Activated naive CD8-positive, alpha-beta T cell treated with anti-CD3 and anti-CD28 coated beads, Interleukin-2, amount 10 ng/mL, durations not matched to agents 7 days and 5 days (primary cell): ENCODE results near the gene PDE3B. TPM values are rescaled to one million over a fixed set of nuclear protein-coding genes. Genes with fewer than 3 reads are reported as not detected.
"Not testable (repeated sequence)": the region's sequence is repeated elsewhere in the genome, so short reads cannot be mapped to it uniquely, and the experiment has no call there.

Experiments used
- ATAC-seq: fragments of 150-1000 bp; cut with Tn5 transposase; one replicate; pipeline ENCODE4 v1.10.0; 2021; ENCODE audit warnings: low read depth, moderate library complexity
- POLR2A ChIA-PET: fragments of 350-600 bp; sonication (Branson Sonifier 250); formaldehyde crosslinking; loops from one replicate; lab custom pipeline; 2021; ENCODE audit warnings: antibody characterized with exemption; lab: Charles Lee
- DNase-seq: peaks from one replicate; pipeline ENCODE4 v3.0.0; 2021
- H3K27ac Mint-ChIP-seq: one replicate; pipeline ENCODE4 v1.8.0; 2022; ENCODE audit warnings: mild to moderate bottlenecking, mixed read lengths
- H3K27me3 Mint-ChIP-seq: one replicate; pipeline ENCODE4 v1.8.0; 2022; ENCODE audit warnings: mild to moderate bottlenecking, moderate library complexity, mixed read lengths
- H3K36me3 Mint-ChIP-seq: one replicate; pipeline ENCODE4 v1.8.0; 2021; ENCODE audit warnings: mild to moderate bottlenecking, mixed read lengths
- H3K4me1 Mint-ChIP-seq: one replicate; pipeline ENCODE4 v1.8.0; 2021; ENCODE audit warnings: mixed read lengths
- H3K4me3 Mint-ChIP-seq: one replicate; pipeline ENCODE4 v1.8.0; 2022; ENCODE audit warnings: mild to moderate bottlenecking, moderate library complexity, mixed read lengths
- H3K9me3 Mint-ChIP-seq: one replicate; pipeline ENCODE4 v1.8.0; 2021; ENCODE audit warnings: mixed read lengths
- total RNA-seq, 2 experiments: library from RNA; stranded (reverse); gene quantifications; one replicate each; pipeline ENCODE4 v1.2.3, GENCODE V29; 2021

PDE3B gene
- total RNA-seq, 2 experiments from 2014 or later: 117 to 125 TPM

- H3K27me3 Mint-ChIP-seq: no peaks in the 10 kb centered on the region
- peaks cover 32% of the 10 kb centered on the region for H3K4me1 Mint-ChIP-seq
- DNase-seq (no peak), ATAC-seq (no peak)
- H3K4me3 Mint-ChIP-seq: peak overlapping the region; percentile 65
- POLR2A ChIA-PET: interaction anchor here (2.1 kb wide), 1 partner anchor 18 kb away, joined by 8 read pairs; the partner anchor contains the start of gene PDE3B
- peak overlapping the region; percentile 75 for H3K27ac Mint-ChIP-seq
- H3K9me3 Mint-ChIP-seq: peaks cover 3% of the 10 kb centered on the region
- peaks cover 54% of the 10 kb centered on the region for H3K36me3 Mint-ChIP-seq
Observed at GRCh38 chr11:14625586-14626205, 17.9 kb upstream of the PDE3B start.

DNA sequence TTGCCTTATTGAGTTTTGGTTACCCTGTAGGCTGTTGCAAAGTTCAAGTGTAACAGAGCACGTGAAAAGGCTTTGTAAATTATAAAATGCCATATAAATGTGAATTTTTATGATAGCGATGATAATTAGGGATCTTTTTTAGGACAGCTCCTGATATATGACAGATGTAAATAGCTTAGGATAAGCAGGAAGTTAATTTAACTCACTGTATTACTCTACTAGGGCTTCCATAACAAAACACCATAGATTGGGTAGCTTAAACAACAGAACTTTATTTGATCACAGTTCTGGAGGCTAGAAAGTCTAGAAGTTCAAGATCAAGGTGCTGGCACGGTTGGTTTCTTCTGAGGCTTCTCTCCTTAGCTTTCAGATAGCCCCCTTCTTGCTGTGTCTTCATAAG, 17.0 kb upstream of the PDE3B start:
- H3K27me3 Mint-ChIP-seq: no peaks in the 10 kb centered on the region
- peak overlapping the region; percentile 75 for H3K27ac Mint-ChIP-seq
- peaks cover 32% of the 10 kb centered on the region for H3K4me1 Mint-ChIP-seq
- POLR2A ChIA-PET: interaction anchor here (2.1 kb wide), 1 partner anchor 17 kb away, joined by 8 read pairs; the partner anchor contains the start of gene PDE3B
- DNase-seq (no peak), ATAC-seq (no peak)
- peaks cover 55% of the 10 kb centered on the region for H3K36me3 Mint-ChIP-seq
- peaks cover 3% of the 10 kb centered on the region for H3K9me3 Mint-ChIP-seq
- no peak overlapping the region for H3K4me3 Mint-ChIP-seq

DNA sequence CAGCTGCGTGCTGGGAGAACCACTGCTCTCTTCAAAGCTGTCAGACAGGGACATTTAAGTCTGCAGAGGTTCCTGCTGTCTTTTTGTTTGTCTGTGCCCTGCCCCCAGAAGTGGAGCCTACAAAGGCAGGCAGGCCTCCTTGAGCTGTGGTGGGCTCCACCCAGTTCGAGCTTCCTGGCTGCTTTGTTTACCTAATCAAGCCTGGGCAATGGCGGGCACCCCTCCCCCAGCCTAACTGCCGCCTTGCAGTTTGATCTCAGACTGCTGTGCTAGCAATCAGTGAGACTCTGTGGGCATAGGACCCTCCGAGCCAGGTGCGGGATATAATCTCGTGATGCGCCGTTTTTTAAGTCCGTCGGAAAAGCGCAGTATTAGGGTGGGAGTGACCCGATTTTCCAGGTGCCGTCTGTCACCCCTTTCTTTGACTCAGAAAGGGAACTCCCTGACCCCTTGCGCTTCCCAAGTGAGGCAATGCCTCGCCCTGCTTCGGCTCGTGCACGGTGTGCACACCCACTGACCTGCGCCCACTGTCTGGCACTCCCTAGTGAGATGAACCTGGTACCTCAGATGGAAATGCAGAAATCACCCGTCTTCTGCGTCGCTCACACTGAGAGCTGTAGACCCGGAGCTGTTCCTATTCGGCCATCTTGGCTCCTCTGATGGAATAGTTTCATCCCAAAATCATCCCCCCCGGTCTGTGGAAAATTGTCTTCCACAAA, 9.9 kb upstream of the PDE3B start:
- POLR2A ChIA-PET: interaction anchor here (1.7 kb wide), 1 partner anchor 11 kb away, joined by 4 read pairs; no protein-coding TSS in a partner anchor
- Mint-ChIP-seq H3K4me3 (peak overlapping the region; percentile 10), H3K4me1 (peaks cover 33% of the 10 kb centered on the region), H3K36me3 (peaks cover 42% of the 10 kb centered on the region)
- not testable (repeated sequence) for H3K9me3 Mint-ChIP-seq, ATAC-seq, H3K27ac Mint-ChIP-seq, H3K27me3 Mint-ChIP-seq
- DNase-seq: peak; percentile 49

DNA sequence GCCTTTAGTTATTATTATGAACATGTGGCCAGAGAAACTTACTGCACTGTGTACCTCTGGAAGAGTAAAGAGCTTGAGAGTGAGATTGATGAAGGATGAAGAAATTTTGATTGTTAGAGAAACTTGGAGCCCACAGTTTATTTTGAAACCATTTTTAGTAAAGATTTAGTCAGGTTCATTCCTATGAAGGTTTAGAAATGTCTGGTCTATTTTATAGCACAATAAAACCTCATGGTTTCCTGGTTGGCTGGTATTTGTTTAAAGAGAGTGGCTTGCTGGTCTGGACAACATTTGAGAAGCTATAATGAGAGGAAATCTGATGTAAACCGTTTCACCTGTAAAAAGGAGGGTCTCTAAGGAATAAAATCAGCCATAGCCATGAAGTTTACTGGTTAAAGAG, 8.8 kb upstream of the PDE3B start:
- Mint-ChIP-seq H3K36me3 (peaks cover 46% of the 10 kb centered on the region), H3K4me3 (no peak overlapping the region), H3K27ac (peak overlapping the region; percentile 70)

DNA sequence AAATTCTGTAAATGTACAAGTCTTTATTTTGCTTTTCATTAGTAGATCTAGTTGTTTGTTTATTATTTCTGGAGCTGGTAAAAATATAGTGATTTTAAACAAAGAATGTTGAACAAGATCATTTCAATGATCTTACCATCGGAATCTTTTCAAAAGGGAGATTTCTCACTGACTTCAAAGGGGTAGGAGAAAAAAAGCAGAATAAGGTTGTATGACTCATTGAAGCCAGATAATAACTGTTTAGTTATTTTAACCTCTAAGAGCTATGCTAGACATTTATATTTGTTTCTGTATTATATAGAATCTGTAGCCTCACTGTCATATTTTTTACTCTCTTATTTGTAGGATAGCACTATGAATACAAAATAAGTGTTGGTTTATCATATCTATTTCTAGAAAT, 8.1 kb upstream of the PDE3B start:
- peaks cover 46% of the 10 kb centered on the region for H3K36me3 Mint-ChIP-seq
- peaks cover 43% of the 10 kb centered on the region for H3K4me1 Mint-ChIP-seq
- H3K27me3 Mint-ChIP-seq: no peaks in the 10 kb centered on the region
- peaks cover 6% of the 10 kb centered on the region for H3K9me3 Mint-ChIP-seq
- peak overlapping the region; percentile 17 for H3K4me3 Mint-ChIP-seq
- DNase-seq (no peak), ATAC-seq (no peak)
- POLR2A ChIA-PET: interaction anchor here (0.6 to 0.8 kb wide), 2 partner anchors 57 to 126 kb away, joined by 3 to 4 read pairs; no protein-coding TSS in a partner anchor
- peak overlapping the region; percentile 65 for H3K27ac Mint-ChIP-seq

More for the DNA sequence above, 8.8 kb upstream of the PDE3B start:
- Mint-ChIP-seq H3K9me3 (peaks cover 6% of the 10 kb centered on the region), H3K27me3 (no peaks in the 10 kb centered on the region), H3K4me1 (peaks cover 39% of the 10 kb centered on the region)
- POLR2A ChIA-PET: interaction anchor here (0.7 to 1.7 kb wide), 4 partner anchors 10 to 73 kb away, joined by 3 to 4 read pairs (median 4); no protein-coding TSS in a partner anchor
- no peak for ATAC-seq
- DNase-seq: no peak

- DNase-seq: no peak
- H3K4me3 Mint-ChIP-seq: peak overlapping the region; percentile 47
- peaks cover 48% of the 10 kb centered on the region for H3K4me1 Mint-ChIP-seq
- peak; percentile 53 for ATAC-seq
- H3K36me3 Mint-ChIP-seq: peaks cover 44% of the 10 kb centered on the region
- peaks cover 6% of the 10 kb centered on the region for H3K9me3 Mint-ChIP-seq
- H3K27me3 Mint-ChIP-seq: no peaks in the 10 kb centered on the region
- H3K27ac Mint-ChIP-seq: peak overlapping the region; percentile 62
- POLR2A ChIA-PET: interaction anchor here (1.0 kb wide), 1 partner anchor 58 kb away, joined by 3 read pairs; no protein-coding TSS in a partner anchor
Observed at GRCh38 chr11:14636119-14636518, 7.5 kb upstream of the PDE3B start.

DNA sequence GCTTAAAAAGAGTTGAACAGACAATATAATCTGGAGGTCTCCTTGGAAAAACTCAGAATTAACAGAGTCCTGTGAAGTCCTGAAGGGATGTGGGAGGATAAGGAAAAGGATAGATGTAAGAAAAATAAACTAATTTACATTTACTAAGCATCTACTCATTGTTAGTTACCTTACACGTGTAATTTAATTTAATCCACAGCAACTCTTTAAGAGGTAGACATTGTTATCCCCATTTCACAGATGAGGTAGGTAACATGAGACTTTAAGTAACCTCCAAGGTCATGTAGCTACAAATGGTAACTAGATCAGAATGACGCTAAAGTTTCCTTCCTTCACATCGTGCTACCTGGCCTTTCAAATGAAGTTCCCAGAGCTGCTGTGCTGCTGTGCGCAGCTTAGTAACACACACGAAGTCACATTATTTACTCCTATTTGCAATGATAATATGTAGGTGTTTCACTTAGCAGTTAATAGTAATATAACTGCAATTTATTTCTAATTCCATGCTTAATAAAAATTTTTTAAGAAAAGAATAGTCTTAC, 5.7 kb upstream of the PDE3B start:
- H3K27me3 Mint-ChIP-seq: no peaks in the 10 kb centered on the region
- peaks cover 42% of the 10 kb centered on the region for H3K36me3 Mint-ChIP-seq
- H3K4me1 Mint-ChIP-seq: peaks cover 64% of the 10 kb centered on the region

DNA sequence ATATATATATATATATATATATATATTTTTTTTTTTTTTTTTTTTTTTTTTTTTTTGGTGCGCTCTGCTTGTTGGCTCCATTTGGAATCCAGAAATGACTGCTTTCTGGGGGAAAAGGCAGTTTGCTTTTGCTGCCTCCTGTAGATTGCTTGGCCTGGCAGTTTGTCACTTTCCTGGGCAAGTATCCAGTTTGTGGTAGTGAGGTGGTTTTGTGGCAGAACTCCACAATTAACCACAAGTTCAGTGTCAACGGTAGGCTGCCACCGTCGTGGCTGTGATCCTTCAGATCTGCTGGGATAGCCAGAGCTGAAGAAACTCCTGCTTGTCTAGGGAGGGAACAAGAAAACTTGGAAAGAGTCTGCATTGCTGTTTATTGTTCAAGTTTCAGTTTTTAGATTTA, 5.0 kb upstream of the PDE3B start:
- ATAC-seq (no peak), DNase-seq (no peak)
- POLR2A ChIA-PET: interaction anchor here (1.3 kb wide), 1 partner anchor 60 kb away, joined by 3 read pairs; no protein-coding TSS in a partner anchor
- H3K4me1 Mint-ChIP-seq: peaks cover 64% of the 10 kb centered on the region
- peaks cover 6% of the 10 kb centered on the region for H3K9me3 Mint-ChIP-seq
- H3K4me3 Mint-ChIP-seq: peak overlapping the region; percentile 57
- H3K36me3 Mint-ChIP-seq: peaks cover 41% of the 10 kb centered on the region
- no peaks in the 10 kb centered on the region for H3K27me3 Mint-ChIP-seq
- peak overlapping the region; percentile 53 for H3K27ac Mint-ChIP-seq

More for the DNA sequence above, 5.7 kb upstream of the PDE3B start:
- Mint-ChIP-seq H3K27ac (peak overlapping the region; percentile 50), H3K4me3 (no peak overlapping the region), H3K9me3 (peaks cover 6% of the 10 kb centered on the region)
- ATAC-seq (no peak), DNase-seq (no peak)
- POLR2A ChIA-PET: interaction anchor here (0.6 to 1.3 kb wide), 2 partner anchors 59 to 144 kb away, joined by 3 read pairs; no protein-coding TSS in a partner anchor

DNA sequence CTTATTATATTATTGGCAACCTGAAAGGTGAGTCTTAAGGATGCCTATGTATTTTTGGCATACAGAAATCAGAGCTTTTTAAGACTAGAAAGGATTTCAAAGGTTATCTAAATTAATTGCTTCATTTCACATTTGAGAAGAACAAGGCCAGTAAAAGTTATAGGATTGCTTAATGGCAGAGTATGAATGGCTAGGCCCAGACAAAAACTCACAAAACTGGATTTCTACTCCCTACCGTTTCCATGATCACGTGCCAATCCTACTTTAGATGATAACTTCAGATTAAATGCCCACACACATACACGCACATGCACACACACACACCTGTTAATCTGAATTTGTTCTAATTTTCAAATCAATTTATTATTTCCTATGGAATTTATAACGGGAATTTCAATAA, 1.8 kb upstream of the PDE3B start:
- Mint-ChIP-seq H3K4me1 (peaks cover 44% of the 10 kb centered on the region), H3K4me3 (peak overlapping the region; percentile 78)

GRCh38 chr11:14642453-14642852, 1.2 kb upstream of the PDE3B start:
- Mint-ChIP-seq H3K9me3 (no peaks in the 10 kb centered on the region), H3K27ac (peak overlapping the region; percentile 77), H3K27me3 (no peaks in the 10 kb centered on the region), H3K4me1 (peaks cover 40% of the 10 kb centered on the region), H3K4me3 (peak overlapping the region; percentile 78), H3K36me3 (peaks cover 20% of the 10 kb centered on the region)
- POLR2A ChIA-PET: interaction anchor here (0.6 to 4.7 kb wide), 7 partner anchors 16 to 249 kb away, joined by 3 to 65 read pairs (median 8); partner anchors contain the start of gene CYP2R1
- ATAC-seq (no peak), DNase-seq (no peak)

More for the DNA sequence above, 1.8 kb upstream of the PDE3B start:
- ATAC-seq (no peak), DNase-seq (no peak)
- POLR2A ChIA-PET: interaction anchor here (0.7 to 4.7 kb wide), 3 partner anchors 16 to 250 kb away, joined by 3 to 65 read pairs (median 8); no protein-coding TSS in a partner anchor
- peaks cover 3% of the 10 kb centered on the region for H3K9me3 Mint-ChIP-seq
- H3K27ac Mint-ChIP-seq: no peak overlapping the region
- peaks cover 23% of the 10 kb centered on the region for H3K36me3 Mint-ChIP-seq
- H3K27me3 Mint-ChIP-seq: no peaks in the 10 kb centered on the region

DNA sequence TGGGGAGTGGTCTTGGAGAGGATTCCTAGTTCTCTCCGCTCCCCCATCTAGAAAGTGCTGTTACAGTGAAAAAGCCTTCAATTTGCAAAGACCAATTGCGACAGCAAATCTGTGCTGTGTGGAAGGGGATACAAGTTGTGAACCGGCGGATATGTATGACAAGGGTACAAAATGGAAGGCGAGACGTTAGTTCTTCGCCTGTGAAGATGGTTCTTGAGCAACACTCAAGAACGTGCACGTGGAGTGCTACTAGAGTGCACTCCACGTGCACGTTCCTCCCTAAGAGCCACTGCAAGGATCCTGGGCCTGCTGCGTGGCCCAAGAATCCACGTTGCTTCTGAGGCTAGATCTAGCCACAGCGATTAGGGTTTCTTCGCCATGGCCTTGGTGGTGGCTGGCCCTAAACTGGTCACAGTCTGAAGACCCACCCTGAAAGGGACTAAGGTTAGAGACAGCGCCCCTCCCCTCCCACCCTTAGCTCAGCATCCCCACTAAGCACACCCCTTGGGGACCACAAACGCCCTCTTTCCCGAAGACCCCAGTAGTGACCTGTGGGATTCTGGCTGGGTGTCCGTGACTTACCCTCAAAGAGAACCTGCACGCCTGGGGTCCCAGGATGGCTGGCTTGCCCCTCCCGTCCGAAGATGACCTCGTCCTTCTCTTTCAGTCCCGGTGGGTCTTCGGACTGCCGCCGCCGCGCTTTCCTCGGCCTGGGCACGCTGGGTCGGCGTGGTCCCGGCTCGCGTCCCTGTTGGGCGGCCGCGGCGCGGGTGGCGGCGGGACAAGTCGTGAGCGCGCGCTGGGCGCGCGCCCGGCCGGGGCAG, 519 bp upstream of the PDE3B start:
- Mint-ChIP-seq H3K27me3 (no peaks in the 10 kb centered on the region), H3K36me3 (peaks cover 22% of the 10 kb centered on the region), H3K4me3 (peak overlapping the region; percentile 78), H3K27ac (peak overlapping the region; percentile 77), H3K9me3 (no peaks in the 10 kb centered on the region), H3K4me1 (peaks cover 41% of the 10 kb centered on the region)
- POLR2A ChIA-PET: interaction anchor here (0.6 to 4.7 kb wide), 12 partner anchors 11 to 249 kb away, joined by 3 to 65 read pairs (median 8); partner anchors contain the start of genes CYP2R1 and PSMA1
- ATAC-seq (peak; percentile 2), DNase-seq (no peak)
